BE2C (cell line): ENCODE data around the gene FARSA. TPM values are rescaled to one million over a fixed set of nuclear protein-coding genes. Genes with fewer than 3 reads are reported as not detected.
A peak's percentile ranks its signal among the peaks of the same experiment; 100 is the strongest.
"Not testable (repeated sequence)": the region's sequence is repeated elsewhere in the genome, so short reads cannot be mapped to it uniquely, and the experiment has no call there.

Experiments used
- DNase-seq: peaks from one replicate; pipeline ENCODE4 v3.0.0-alpha.2; 2020
- H3K27me3 ChIP-seq: fragments of 250-450 bp; sonication (Bioruptor Pico); 2 replicates; pipeline ENCODE4 v1.5.1; 2020; ENCODE audit warnings: mild to moderate bottlenecking
- H3K36me3 ChIP-seq: fragments of 250-450 bp; sonication (Bioruptor Pico); 2 replicates; pipeline ENCODE4 v1.5.1; 2020; ENCODE audit warnings: mild to moderate bottlenecking
- H3K4me1 ChIP-seq: fragments of 250-450 bp; sonication (Bioruptor Pico); 2 replicates; pipeline ENCODE4 v1.5.1; 2020
- H3K4me3 ChIP-seq: 2 replicates; pipeline ENCODE4 v1.5.1; 2011; ENCODE audit warnings: low read depth, low read length
- H3K9me3 ChIP-seq: fragments of 250-450 bp; sonication (Bioruptor Pico); 2 replicates; pipeline ENCODE4 v1.5.1; 2020
- polyA plus RNA-seq: library from polyadenylated mRNA; unstranded; fragments of >200 nt; gene quantifications from one replicate; pipeline ENCODE4 v1.2.1, GENCODE V29; 2012; ENCODE audit warnings: low read depth, missing spikeins; ENCODE audit not compliant: insufficient read length, insufficient read depth
- TF ChIP-seq, protein P1 (sequence below): IDR thresholded peaks from 2 replicates; pipeline ENCODE4 v1.5.1; 2012; ENCODE audit warnings: mild to moderate bottlenecking, low read depth, low read length

FARSA gene
- 277 TPM for polyA plus RNA-seq

DNA sequence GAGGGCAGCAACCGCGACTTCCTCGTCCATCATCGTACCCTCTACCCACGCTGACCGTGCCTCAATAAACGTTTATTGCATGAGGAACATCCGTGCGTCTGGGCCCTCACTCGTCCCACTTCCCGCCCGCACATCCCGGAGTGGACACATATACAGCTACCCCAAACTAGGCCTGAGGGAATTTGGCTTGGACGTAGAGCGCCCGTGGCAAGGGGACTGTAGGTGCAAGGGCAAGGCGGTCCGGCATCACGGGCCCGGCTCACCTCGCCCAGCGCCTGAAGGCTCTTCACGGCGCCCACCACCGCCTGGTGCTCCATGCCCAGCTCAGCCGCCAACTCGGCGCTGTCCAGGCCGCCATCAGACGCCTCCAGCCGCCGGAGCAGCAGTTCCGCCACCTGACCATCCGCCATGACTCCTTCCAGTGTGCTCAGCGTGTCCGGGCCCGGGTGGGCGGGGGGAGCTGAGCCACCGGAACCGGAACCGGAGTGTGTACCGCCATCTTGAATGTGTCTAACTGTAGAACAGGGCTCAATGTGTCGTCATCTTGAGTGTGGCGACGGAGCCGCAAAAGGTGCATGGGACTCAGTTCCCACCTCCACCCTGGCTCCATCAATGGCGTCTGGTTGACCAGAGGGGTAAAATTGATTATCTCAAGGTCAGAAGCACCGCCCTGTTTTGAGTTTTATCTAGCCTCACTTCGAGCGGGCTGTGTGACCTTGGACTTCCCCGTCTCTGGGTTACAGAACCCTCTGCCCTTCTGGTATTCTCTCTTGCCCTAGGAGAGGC is at the start of gene FARSA:
Gene FARSA, minus strand, starts transcription at position 425 of the 786 bp plus-strand sequence. Its CDS starts 15 bp downstream, at position 410.
- Histone ChIP-seq H3K9me3 (no peaks in the 10 kb centered on the region), H3K4me3 (peak within 1 kb of the TSS; percentile 100), H3K27me3 (no peaks in the 10 kb centered on the region), H3K4me1 (peaks cover 4% of the 10 kb centered on the region; the same call in 1 of the 2 replicates), H3K36me3 (peaks cover 26% of the 10 kb centered on the region)
- TF ChIP-seq, protein P1, sequence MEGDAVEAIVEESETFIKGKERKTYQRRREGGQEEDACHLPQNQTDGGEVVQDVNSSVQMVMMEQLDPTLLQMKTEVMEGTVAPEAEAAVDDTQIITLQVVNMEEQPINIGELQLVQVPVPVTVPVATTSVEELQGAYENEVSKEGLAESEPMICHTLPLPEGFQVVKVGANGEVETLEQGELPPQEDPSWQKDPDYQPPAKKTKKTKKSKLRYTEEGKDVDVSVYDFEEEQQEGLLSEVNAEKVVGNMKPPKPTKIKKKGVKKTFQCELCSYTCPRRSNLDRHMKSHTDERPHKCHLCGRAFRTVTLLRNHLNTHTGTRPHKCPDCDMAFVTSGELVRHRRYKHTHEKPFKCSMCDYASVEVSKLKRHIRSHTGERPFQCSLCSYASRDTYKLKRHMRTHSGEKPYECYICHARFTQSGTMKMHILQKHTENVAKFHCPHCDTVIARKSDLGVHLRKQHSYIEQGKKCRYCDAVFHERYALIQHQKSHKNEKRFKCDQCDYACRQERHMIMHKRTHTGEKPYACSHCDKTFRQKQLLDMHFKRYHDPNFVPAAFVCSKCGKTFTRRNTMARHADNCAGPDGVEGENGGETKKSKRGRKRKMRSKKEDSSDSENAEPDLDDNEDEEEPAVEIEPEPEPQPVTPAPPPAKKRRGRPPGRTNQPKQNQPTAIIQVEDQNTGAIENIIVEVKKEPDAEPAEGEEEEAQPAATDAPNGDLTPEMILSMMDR, result no peak
- peak; percentile 95 for DNase-seq

GRCh38 chr19:12983091-12983490 is 49.6 kb upstream of the FARSA start:
- Histone ChIP-seq H3K36me3 (no peaks in the 10 kb centered on the region), H3K9me3 (no peaks in the 10 kb centered on the region), H3K4me3 (peak overlapping the region; percentile 57), H3K27me3 (no peaks in the 10 kb centered on the region), H3K4me1 (no peaks in the 10 kb centered on the region; the same call in 1 of the 2 replicates)
- TF ChIP-seq, protein P1, result no peak
- DNase-seq, result no peak

DNA sequence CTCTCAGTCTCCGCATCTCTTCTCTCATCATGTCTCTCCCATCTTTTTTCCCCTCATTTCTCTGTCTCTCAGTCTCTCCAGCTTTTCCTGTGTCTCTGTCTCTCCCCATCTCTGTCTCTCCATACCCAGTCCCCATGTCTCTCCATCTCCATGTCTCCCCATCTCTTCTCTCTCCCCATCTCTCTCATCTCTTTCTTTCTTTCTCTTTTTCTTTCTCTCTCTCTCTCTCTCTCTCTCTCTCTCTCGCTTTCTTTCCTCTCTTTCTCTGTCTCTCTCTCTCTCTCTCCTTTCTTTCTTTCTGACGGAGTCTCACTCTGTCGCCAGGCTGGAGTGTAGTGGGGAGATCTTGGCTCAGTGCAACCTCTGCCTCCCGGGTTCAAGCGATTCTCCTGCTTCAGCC is 49.1 kb upstream of the FARSA start:
- Histone ChIP-seq H3K4me1 (no peaks in the 10 kb centered on the region; the same call in 1 of the 2 replicates), H3K27me3 (no peaks in the 10 kb centered on the region), H3K4me3 (no peak overlapping the region), H3K9me3 (no peaks in the 10 kb centered on the region), H3K36me3 (no peaks in the 10 kb centered on the region)
- DNase-seq, result no peak
- TF ChIP-seq, protein P1, result no peak

DNA sequence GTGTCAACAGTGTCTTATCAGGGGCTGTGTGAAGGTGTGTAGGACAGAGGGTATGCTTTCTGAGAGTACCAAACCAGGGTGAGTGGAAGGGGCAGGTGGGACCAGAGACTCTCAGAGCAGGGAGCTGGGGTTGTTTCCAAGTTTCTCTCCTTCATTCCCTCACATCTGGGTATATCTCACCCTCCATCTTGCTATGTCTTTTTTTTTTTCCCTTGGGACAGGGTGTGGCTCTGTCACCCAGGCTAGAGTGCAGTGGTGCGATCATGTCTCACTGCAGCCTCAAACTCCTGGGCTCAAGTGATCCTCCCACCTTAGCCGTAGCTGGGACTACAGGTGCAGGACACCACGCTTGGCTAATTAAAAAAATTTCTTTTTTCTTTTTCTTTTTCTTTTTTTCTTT is 46.5 kb upstream of the FARSA start:
- no peaks in the 10 kb centered on the region for H3K36me3 ChIP-seq
- no peak for DNase-seq
- no peaks in the 10 kb centered on the region for H3K27me3 ChIP-seq
- H3K4me1 ChIP-seq, result no peaks in the 10 kb centered on the region
- no peak overlapping the region for H3K4me3 ChIP-seq
- no peaks in the 10 kb centered on the region for H3K9me3 ChIP-seq
- TF ChIP-seq, protein P1, result no peak

GRCh38 chr19:12976109-12976508 is 42.6 kb upstream of the FARSA start:
- H3K4me1 ChIP-seq, H3K9me3 ChIP-seq, H3K4me3 ChIP-seq, H3K27me3 ChIP-seq, DNase-seq, H3K36me3 ChIP-seq: not testable (repeated sequence)

DNA sequence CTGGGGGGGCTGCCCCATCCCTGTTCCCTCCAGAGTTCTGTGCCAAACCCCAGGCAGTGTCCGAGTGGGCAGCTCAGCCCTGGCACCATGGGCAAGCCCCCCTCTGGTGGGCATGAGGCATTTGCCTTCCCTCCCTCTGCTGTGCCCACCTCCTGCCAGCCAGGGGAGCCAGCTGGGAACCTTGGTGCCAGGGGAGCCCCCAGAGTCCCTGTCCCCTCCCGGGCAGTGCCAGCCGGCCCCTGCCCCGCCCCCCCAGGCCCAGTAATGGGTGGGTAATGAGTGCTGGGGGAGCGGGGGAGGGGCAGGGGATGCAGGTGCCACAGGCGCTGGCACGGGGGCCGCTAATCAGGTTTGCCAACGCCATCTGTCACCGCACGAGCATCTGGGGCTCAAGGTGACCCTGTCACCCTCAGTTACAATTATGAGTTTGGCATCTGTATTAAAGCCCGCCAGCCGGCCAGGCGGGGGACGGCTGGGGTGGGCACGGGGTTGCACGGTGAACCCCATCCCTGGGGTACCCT is 41.8 kb upstream of the FARSA start:
- H3K36me3 ChIP-seq, result no peaks in the 10 kb centered on the region
- no peaks in the 10 kb centered on the region for H3K9me3 ChIP-seq
- no peak overlapping the region for H3K4me3 ChIP-seq
- TF ChIP-seq, protein P1, result no peak
- DNase-seq, result peak; percentile 57
- H3K27me3 ChIP-seq, result no peaks in the 10 kb centered on the region
- H3K4me1 ChIP-seq, result no peaks in the 10 kb centered on the region
